ENCODE data around the gene ANKS3. TPM values are rescaled to one million over a fixed set of nuclear protein-coding genes. Genes with fewer than 3 reads are reported as not detected.

ANKS3 gene
- total RNA-seq, 1 experiment from 2014 or later: 35.0 TPM

DNA sequence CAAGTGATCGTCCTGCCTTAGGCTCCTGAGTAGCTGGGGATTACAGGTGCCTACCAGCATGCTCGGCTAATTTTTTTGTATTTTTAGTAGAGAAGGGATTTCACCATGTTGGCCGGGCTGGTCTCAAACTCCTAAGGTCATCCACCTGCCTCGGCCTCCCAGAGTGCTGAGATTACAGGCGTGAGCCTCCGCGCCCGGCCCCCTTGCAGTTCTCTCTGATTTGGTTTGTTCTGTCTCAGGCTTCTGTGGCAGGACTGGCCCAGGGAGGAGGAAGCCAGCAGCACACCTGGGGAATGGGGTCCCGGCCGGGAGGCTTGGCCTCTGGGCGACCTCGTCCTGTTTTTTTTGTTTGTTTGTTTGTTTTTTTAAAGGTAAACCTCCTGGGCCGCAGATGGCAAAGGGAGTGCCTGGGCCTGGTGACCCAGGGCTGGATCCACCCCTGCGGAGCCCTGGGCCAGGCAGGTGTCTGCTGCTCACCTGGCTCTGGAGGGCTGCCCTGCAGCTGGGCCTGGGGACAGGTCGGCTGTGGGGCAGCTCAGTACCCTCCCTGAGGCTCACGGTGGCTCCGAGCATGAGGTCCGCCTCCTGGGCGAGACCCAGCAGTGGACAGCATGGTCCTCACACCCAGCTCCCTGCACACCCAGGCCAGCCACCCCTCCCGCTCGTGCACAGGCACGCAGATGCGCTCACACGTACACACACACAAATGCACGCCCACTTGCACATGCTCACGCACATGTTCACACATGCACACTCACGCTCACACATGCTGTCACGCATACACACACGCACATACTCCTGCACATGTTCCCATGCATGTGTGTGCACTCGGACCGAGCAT lies 44.0 kb downstream of the ANKS3 start:
- no TSS peak for BruUV-seq (replicated peaks)
- no peaks in the 10 kb centered on the region for H3K9me3 Mint-ChIP-seq (ENCODE audit: unreplicated experiment)
- H3K4me1 Mint-ChIP-seq (ENCODE audit: insufficient read depth, unreplicated experiment): peaks cover 5% of the 10 kb centered on the region
- H3K27me3 Mint-ChIP-seq (ENCODE audit: insufficient read depth, unreplicated experiment): no peaks in the 10 kb centered on the region
- TF ChIP-seq, protein P1, sequence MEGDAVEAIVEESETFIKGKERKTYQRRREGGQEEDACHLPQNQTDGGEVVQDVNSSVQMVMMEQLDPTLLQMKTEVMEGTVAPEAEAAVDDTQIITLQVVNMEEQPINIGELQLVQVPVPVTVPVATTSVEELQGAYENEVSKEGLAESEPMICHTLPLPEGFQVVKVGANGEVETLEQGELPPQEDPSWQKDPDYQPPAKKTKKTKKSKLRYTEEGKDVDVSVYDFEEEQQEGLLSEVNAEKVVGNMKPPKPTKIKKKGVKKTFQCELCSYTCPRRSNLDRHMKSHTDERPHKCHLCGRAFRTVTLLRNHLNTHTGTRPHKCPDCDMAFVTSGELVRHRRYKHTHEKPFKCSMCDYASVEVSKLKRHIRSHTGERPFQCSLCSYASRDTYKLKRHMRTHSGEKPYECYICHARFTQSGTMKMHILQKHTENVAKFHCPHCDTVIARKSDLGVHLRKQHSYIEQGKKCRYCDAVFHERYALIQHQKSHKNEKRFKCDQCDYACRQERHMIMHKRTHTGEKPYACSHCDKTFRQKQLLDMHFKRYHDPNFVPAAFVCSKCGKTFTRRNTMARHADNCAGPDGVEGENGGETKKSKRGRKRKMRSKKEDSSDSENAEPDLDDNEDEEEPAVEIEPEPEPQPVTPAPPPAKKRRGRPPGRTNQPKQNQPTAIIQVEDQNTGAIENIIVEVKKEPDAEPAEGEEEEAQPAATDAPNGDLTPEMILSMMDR (IDR thresholded peaks at IDR 0.05; ENCODE audit: unreplicated experiment): no peak
- H3K36me3 Mint-ChIP-seq (ENCODE audit: insufficient read depth, unreplicated experiment): peaks cover 77% of the 10 kb centered on the region
- POLR2A ChIA-PET: interaction anchor here (0.7 to 1.3 kb wide), 2 partner anchors 10 to 31 kb away, joined by 3 to 6 read pairs; no protein-coding TSS in a partner anchor
- H3K27ac Mint-ChIP-seq (ENCODE audit: low read depth, unreplicated experiment): no peak overlapping the region
- no peak for DNase-seq (ENCODE audit: unreplicated experiment)
- no peak overlapping the region for H3K4me3 Mint-ChIP-seq (ENCODE audit: unreplicated experiment)
- intact Hi-C loops (cut with micrococcal nuclease): loop anchor here (5.0 kb wide), 1 partner anchor 267 kb away; the partner anchor contains the start of gene SEC14L5
- CTCF ChIA-PET: no interaction called here

GRCh38 chr16:4689091-4689671 lies 44.9 kb downstream of the ANKS3 start:
- intact Hi-C loops (cut with micrococcal nuclease): no loop called here
- CTCF ChIA-PET: no interaction called here

DNA sequence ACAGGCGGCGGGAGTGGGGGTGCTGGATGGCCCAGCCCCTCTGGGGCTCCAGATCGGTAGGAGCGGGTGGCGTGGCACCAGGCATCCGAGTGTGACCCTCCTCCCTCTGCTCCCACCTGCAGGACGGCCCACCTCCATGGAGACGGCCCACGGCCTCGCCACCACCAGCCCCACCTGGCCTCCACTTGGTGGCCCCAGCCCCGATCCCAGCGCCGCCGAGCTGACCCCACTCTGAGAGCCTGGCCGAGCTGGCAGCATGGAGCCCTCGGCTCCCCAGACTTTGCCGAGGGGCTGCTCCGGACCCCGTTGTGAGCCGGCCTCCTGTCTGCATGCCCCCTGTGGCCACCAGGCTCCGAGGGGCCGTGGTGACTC lies 45.4 kb downstream of the ANKS3 start:
- BruUV-seq (replicated peaks): no TSS peak

More at GRCh38 chr16:4689091-4689671, 44.9 kb downstream of the ANKS3 start:
- Mint-ChIP-seq H3K9me3 (ENCODE audit: unreplicated experiment) (no peaks in the 10 kb centered on the region), H3K27me3 (ENCODE audit: insufficient read depth, unreplicated experiment) (no peaks in the 10 kb centered on the region), H3K4me1 (ENCODE audit: insufficient read depth, unreplicated experiment) (peaks cover 5% of the 10 kb centered on the region), H3K27ac (ENCODE audit: low read depth, unreplicated experiment) (no peak overlapping the region), H3K36me3 (ENCODE audit: insufficient read depth, unreplicated experiment) (peaks cover 79% of the 10 kb centered on the region), H3K4me3 (ENCODE audit: unreplicated experiment) (no peak overlapping the region)
- BruUV-seq (replicated peaks): no TSS peak
- POLR2A ChIA-PET: interaction anchor here (1.3 kb wide), 1 partner anchor 9 kb away, joined by 6 read pairs; no protein-coding TSS in a partner anchor
- DNase-seq (ENCODE audit: unreplicated experiment): no peak
- TF ChIP-seq, protein P1 (IDR thresholded peaks at IDR 0.05; ENCODE audit: unreplicated experiment): no peak

More for the DNA sequence above, 45.4 kb downstream of the ANKS3 start:
- peaks cover 82% of the 10 kb centered on the region for H3K36me3 Mint-ChIP-seq (ENCODE audit: insufficient read depth, unreplicated experiment)
- H3K27ac Mint-ChIP-seq (ENCODE audit: low read depth, unreplicated experiment): no peak overlapping the region
- no peaks in the 10 kb centered on the region for H3K9me3 Mint-ChIP-seq (ENCODE audit: unreplicated experiment)
- H3K4me3 Mint-ChIP-seq (ENCODE audit: unreplicated experiment): no peak overlapping the region
- CTCF ChIA-PET: no interaction called here
- peaks cover 5% of the 10 kb centered on the region for H3K4me1 Mint-ChIP-seq (ENCODE audit: insufficient read depth, unreplicated experiment)
- no peak for DNase-seq (ENCODE audit: unreplicated experiment)
- TF ChIP-seq, protein P1 (IDR thresholded peaks at IDR 0.05; ENCODE audit: unreplicated experiment): no peak
- POLR2A ChIA-PET: interaction anchor here (1.3 kb wide), 1 partner anchor 9 kb away, joined by 6 read pairs; no protein-coding TSS in a partner anchor
- no peaks in the 10 kb centered on the region for H3K27me3 Mint-ChIP-seq (ENCODE audit: insufficient read depth, unreplicated experiment)
- intact Hi-C loops (cut with micrococcal nuclease): no loop called here

Data from MCF 10A (cell line).